ENCODE measurements around the gene DFFB. TPM values are rescaled to one million over a fixed set of nuclear protein-coding genes. Genes with fewer than 3 reads are reported as not detected.

Gene DFFB
- total and polyA plus RNA-seq, 2 of the 4 experiments (the other 2 are of a cell fraction), result 6.5 to 7.3 TPM

DNA sequence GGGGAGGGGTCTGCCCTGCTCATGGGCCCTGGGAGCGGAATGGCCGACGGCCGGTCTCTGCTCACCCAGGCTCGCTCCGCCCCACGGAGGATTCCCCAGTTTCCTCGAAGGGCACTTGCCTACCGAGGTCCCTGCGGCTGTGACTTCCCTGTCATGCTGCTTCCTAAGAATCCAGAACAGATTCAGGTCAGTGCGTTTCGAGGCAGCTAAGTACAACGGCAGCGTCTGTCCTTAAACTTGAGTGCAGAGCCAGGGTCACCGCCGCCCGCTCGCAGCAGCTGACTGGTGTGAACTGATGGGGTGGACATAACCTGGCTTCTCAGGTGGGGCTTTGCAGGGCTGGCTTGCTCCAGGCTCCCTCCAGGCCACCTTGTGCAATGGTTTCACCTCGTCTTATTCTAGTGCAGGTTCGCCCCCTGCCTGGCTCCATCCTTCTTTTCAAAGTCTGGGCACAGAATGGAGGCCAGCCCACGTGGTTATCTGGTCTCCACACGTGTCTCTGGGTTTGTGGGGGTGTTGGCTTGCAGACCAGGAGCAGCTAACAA is 50.4 kb downstream of the DFFB start:
- Histone ChIP-seq H2AK9ac (replicated peaks; ENCODE audit: low read depth, low read length, poor library complexity) (no peak overlapping the region), H2BK20ac (ENCODE audit: low read depth, low read length) (no peak overlapping the region), H3K9ac (ENCODE audit: low read depth, low read length) (no peak overlapping the region), H3K9me1 (ENCODE audit: insufficient read depth, low read length) (no peaks in the 10 kb centered on the region), H3K14ac (replicated peaks; ENCODE audit: low read depth, low read length) (no peak overlapping the region), H3K27me3 (ENCODE audit: control insufficient read depth, insufficient read depth, low read length) (peaks cover 7% of the 10 kb centered on the region; the same call in 1 of the 2 replicates), H3K27ac (ENCODE audit: insufficient read depth, low read length) (no peak overlapping the region), H2BK120ac (ENCODE audit: low read depth, low read length) (no peak overlapping the region), H3K4ac (ENCODE audit: low read depth, low read length) (no peak overlapping the region), H2AK5ac (ENCODE audit: low read depth, low read length) (no peak overlapping the region), H3K79me1 (ENCODE audit: low read depth in 1 of 2, low read length in 2 of 2) (no peaks in the 10 kb centered on the region), H4K8ac (ENCODE audit: low read depth in 2 of 2, low read length in 2 of 2) (no peak overlapping the region), H3K23ac (ENCODE audit: low read depth, low read length) (no peak overlapping the region), H2BK15ac (ENCODE audit: low read depth, low read length) (no peak overlapping the region), H4K20me1 (ENCODE audit: insufficient read depth, low read length) (no peaks in the 10 kb centered on the region), H3K36me3 (ENCODE audit: control insufficient read depth, insufficient read depth, low read length) (no peaks in the 10 kb centered on the region), H4K91ac (ENCODE audit: insufficient read depth, low read depth, low read length) (no peak overlapping the region), H2AFZ (replicated peaks; ENCODE audit: low read length, poor library complexity) (no peak overlapping the region), H3K4me2 (ENCODE audit: low read depth, low read length) (no peak overlapping the region), H3K56ac (ENCODE audit: extremely low read depth, insufficient read depth, low read length) (no peak overlapping the region), H3K4me1 (ENCODE audit: control insufficient read depth, insufficient read depth, low read length) (no peaks in the 10 kb centered on the region), H3K18ac (ENCODE audit: low read depth, low read length) (no peak overlapping the region), H2BK5ac (ENCODE audit: low read depth, low read length, poor library complexity, severe bottlenecking) (no peak overlapping the region), H3K4me3 (ENCODE audit: insufficient read depth, low read depth, low read length) (no peak overlapping the region), H4K5ac (ENCODE audit: low read depth, low read length) (no peak overlapping the region), H3K9me3 (ENCODE audit: control insufficient read depth, insufficient read depth, low read length) (no peaks in the 10 kb centered on the region)
- 71% methylated on average over 18 of the region's 22 CpGs; no CpG with 5 or more reads in 1 of the 2 experiments for WGBS, 2 experiments (ENCODE audit: extremely low coverage in 2 of 2, insufficient read length in 1 of 2)
- no TSS peak for BruUV-seq (replicated peaks)
- in situ Hi-C loops (cut with MboI; ENCODE audit: low sequenced_read_pairs), result loop anchor here (25.0 kb wide), 1 partner anchor 2005 kb away; no protein-coding TSS in a partner anchor
- ChIA-PET POLR2A (ENCODE audit: unreplicated experiment) (no interaction called here), CTCF (no interaction called here)
- DNase-seq (no peak), ATAC-seq (ENCODE audit: low read depth) (no peak)
- intact Hi-C loops (cut with micrococcal nuclease), result no loop called here
- TF ChIP-seq, protein P1, sequence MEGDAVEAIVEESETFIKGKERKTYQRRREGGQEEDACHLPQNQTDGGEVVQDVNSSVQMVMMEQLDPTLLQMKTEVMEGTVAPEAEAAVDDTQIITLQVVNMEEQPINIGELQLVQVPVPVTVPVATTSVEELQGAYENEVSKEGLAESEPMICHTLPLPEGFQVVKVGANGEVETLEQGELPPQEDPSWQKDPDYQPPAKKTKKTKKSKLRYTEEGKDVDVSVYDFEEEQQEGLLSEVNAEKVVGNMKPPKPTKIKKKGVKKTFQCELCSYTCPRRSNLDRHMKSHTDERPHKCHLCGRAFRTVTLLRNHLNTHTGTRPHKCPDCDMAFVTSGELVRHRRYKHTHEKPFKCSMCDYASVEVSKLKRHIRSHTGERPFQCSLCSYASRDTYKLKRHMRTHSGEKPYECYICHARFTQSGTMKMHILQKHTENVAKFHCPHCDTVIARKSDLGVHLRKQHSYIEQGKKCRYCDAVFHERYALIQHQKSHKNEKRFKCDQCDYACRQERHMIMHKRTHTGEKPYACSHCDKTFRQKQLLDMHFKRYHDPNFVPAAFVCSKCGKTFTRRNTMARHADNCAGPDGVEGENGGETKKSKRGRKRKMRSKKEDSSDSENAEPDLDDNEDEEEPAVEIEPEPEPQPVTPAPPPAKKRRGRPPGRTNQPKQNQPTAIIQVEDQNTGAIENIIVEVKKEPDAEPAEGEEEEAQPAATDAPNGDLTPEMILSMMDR (conservative IDR thresholded peaks at IDR 0.05; ENCODE audit: low read depth, low read length), result no peak
- TF ChIP-seq CEBPB (IDR thresholded peaks at IDR 0.05; ENCODE audit: low read depth, low read length) (no peak), SMC3 (IDR thresholded peaks at IDR 0.05; ENCODE audit: low read depth, low read length) (no peak), MAZ (IDR thresholded peaks at IDR 0.05; ENCODE audit: borderline replicate concordance, low read depth, low read length) (no peak), POLR2A (IDR thresholded peaks at IDR 0.05; ENCODE audit: low read depth, low read length) (no peak), RCOR1 (IDR thresholded peaks at IDR 0.05; ENCODE audit: insufficient replicate concordance, low read length) (no peak), BHLHE40 (IDR thresholded peaks at IDR 0.05; ENCODE audit: low read depth, low read length) (no peak), NFE2L2 (IDR thresholded peaks at IDR 0.05; ENCODE audit: low read depth, low read length) (no peak), CHD1 (IDR thresholded peaks at IDR 0.05; ENCODE audit: low read depth, low read length) (no peak), RFX5 (IDR thresholded peaks at IDR 0.05; ENCODE audit: low read depth, low read length) (no peak), FOS (IDR thresholded peaks at IDR 0.05; ENCODE audit: low read depth, low read length) (no peak)
- TF ChIP-seq, protein P2, sequence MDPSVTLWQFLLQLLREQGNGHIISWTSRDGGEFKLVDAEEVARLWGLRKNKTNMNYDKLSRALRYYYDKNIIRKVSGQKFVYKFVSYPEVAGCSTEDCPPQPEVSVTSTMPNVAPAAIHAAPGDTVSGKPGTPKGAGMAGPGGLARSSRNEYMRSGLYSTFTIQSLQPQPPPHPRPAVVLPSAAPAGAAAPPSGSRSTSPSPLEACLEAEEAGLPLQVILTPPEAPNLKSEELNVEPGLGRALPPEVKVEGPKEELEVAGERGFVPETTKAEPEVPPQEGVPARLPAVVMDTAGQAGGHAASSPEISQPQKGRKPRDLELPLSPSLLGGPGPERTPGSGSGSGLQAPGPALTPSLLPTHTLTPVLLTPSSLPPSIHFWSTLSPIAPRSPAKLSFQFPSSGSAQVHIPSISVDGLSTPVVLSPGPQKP (IDR thresholded peaks at IDR 0.05; ENCODE audit: borderline replicate concordance, low read depth, low read length), result no peak
- dilution Hi-C loops (cut with HindIII; ENCODE audit: low sequenced_read_pairs, unreplicated experiment), result no loop called here
